Uterus (tissue), 4 donors: ENCODE data around the gene SLC7A7. TPM values are rescaled to one million over a fixed set of nuclear protein-coding genes. Genes with fewer than 3 reads are reported as not detected.

ENCODE experiments used
- DNase-seq, 2 donors: peaks; one replicate each; pipeline ENCODE4 v3.0.0-alpha.2; 2019 to 2020
- H3K27ac ChIP-seq, 2 donors: fragments of 200-600 bp; sonication (generic); 1 replicate in 1 of 2; 2 replicates in 1 of 2; pipeline ENCODE4 v1.5.1; 2016 to 2018
- H3K27me3 ChIP-seq, 2 donors: fragments of 200-600 bp; sonication (generic); one replicate each; pipeline ENCODE4 v1.5.1; 2018 to 2019; ENCODE audit warnings: control low read depth in 1 of 2
- H3K36me3 ChIP-seq, 2 donors: fragments of 200-600 bp; sonication (generic); one replicate each; pipeline ENCODE4 v1.5.1; 2019; ENCODE audit warnings: control low read depth in 1 of 2
- H3K4me1 ChIP-seq, 2 donors: fragments of 200-600 bp; sonication (generic); one replicate each; pipeline ENCODE4 v1.5.1; 2018 to 2019; ENCODE audit warnings: control low read depth in 1 of 2
- H3K4me3 ChIP-seq, 2 donors: fragments of 200-600 bp; sonication (generic); 1 replicate in 1 of 2; 2 replicates in 1 of 2; pipeline ENCODE4 v1.5.1; 2018 to 2019; ENCODE audit warnings: mild to moderate bottlenecking in 1 of 2
- H3K9me3 ChIP-seq, 2 donors: fragments of 200-600 bp; sonication (generic); one replicate each; pipeline ENCODE4 v1.5.1; 2019; ENCODE audit warnings: control low read depth in 1 of 2
- CTCF ChIP-seq, 4 experiments: fragments of 200-600 bp in 2 of 4; fragments of 450-650 bp in 2 of 4; sonication (generic) in 2 of 4; IDR thresholded peaks; one replicate each; pipeline ENCODE4 v1.5.1; 2016 to 2019; ENCODE audit warnings: antibody characterized with exemption in 4 of 4, mild to moderate bottlenecking in 2 of 4, moderate library complexity in 1 of 4
- POLR2A ChIP-seq, 2 donors: fragments of 450-650 bp; IDR thresholded peaks; one replicate each; pipeline ENCODE4 v1.6.1; 2016; ENCODE audit warnings: antibody characterized with exemption in 2 of 2, mild to moderate bottlenecking in 1 of 2, moderate library complexity in 1 of 2
- intact Hi-C: fragments of 100-400 bp; cut with DNase I; formaldehyde crosslinking; loops from one replicate; pipeline ENCODE4 v1.15.1; 2023; ENCODE audit warnings: low total_unique reads
- total RNA-seq, 4 donors: library from RNA; depleted of rRNA in 3 of 4; stranded (reverse); fragments of >200 nt in 3 of 4; gene quantifications; one replicate each; pipeline versions ENCODE4 v1.1.0 to v1.2.4, GENCODE V29; 2014 to 2023
- donor health status: DM: yes; HTN: yes; CAD: no.

The SLC7A7 gene
- total RNA-seq, 4 donors from 2014 or later, result 2.8 to 15.6 (median 6.8) TPM

GRCh38 chr14:22792158-22792557 lies 23.1 kb downstream of the SLC7A7 start:
- Histone ChIP-seq H3K27me3 (no peaks in the 10 kb centered on the region), H3K9me3 (no peaks in the 10 kb centered on the region), H3K4me3 (no peak overlapping the region), H3K27ac (no peak overlapping the region), H3K4me1 (no peaks in the 10 kb centered on the region), H3K36me3 (no peaks in the 10 kb centered on the region)
- intact Hi-C loops, result no loop called here
- no peak for TF ChIP-seq CTCF (IDR thresholded peaks at IDR 0.05)
- TF ChIP-seq POLR2A (IDR thresholded peaks at IDR 0.05), result no peak
- no peak for DNase-seq

GRCh38 chr14:22791301-22791700 lies 23.9 kb downstream of the SLC7A7 start:
- Histone ChIP-seq H3K9me3 (no peaks in the 10 kb centered on the region), H3K36me3 (no peaks in the 10 kb centered on the region), H3K4me3 (no peak overlapping the region), H3K27ac (no peak overlapping the region), H3K4me1 (no peaks in the 10 kb centered on the region), H3K27me3 (no peaks in the 10 kb centered on the region)
- TF ChIP-seq CTCF (IDR thresholded peaks at IDR 0.05) (no peak), POLR2A (IDR thresholded peaks at IDR 0.05) (no peak)
- no peak for DNase-seq
- intact Hi-C loops, result no loop called here

- intact Hi-C loops, result no loop called here
- DNase-seq, result no peak
- no peaks in the 10 kb centered on the region for H3K9me3 ChIP-seq
Observed at GRCh38 chr14:22786685-22787084, 28.6 kb downstream of the SLC7A7 start.

GRCh38 chr14:22781301-22781991 lies 33.8 kb downstream of the SLC7A7 start:
- Histone ChIP-seq H3K4me3 (no peak overlapping the region), H3K27ac (no peak overlapping the region), H3K27me3 (no peaks in the 10 kb centered on the region), H3K9me3 (no peaks in the 10 kb centered on the region), H3K4me1 (no peaks in the 10 kb centered on the region), H3K36me3 (no peaks in the 10 kb centered on the region)
- DNase-seq, result no peak
- TF ChIP-seq POLR2A (IDR thresholded peaks at IDR 0.05), result no peak
- TF ChIP-seq CTCF (IDR thresholded peaks at IDR 0.05), result no peak
- intact Hi-C loops, result no loop called here

More at GRCh38 chr14:22786685-22787084, 28.6 kb downstream of the SLC7A7 start:
- Histone ChIP-seq H3K27me3 (no peaks in the 10 kb centered on the region), H3K4me1 (no peaks in the 10 kb centered on the region), H3K36me3 (no peaks in the 10 kb centered on the region), H3K4me3 (no peak overlapping the region), H3K27ac (no peak overlapping the region)
- TF ChIP-seq POLR2A (IDR thresholded peaks at IDR 0.05) (no peak), CTCF (IDR thresholded peaks at IDR 0.05) (no peak)

GRCh38 chr14:22780941-22781300 lies 34.3 kb downstream of the SLC7A7 start:
- Histone ChIP-seq H3K27ac (no peak overlapping the region), H3K36me3 (no peaks in the 10 kb centered on the region), H3K9me3 (no peaks in the 10 kb centered on the region), H3K4me3 (no peak overlapping the region), H3K27me3 (no peaks in the 10 kb centered on the region), H3K4me1 (no peaks in the 10 kb centered on the region)
- no peak for TF ChIP-seq CTCF (IDR thresholded peaks at IDR 0.05)
- no peak for TF ChIP-seq POLR2A (IDR thresholded peaks at IDR 0.05)
- intact Hi-C loops, result no loop called here
- DNase-seq, result no peak
